K562 (cell line): ENCODE results near the gene RAI1. TPM values are rescaled to one million over a fixed set of nuclear protein-coding genes. Genes with fewer than 3 reads are reported as not detected.

Source experiments
- ATAC-seq: fragments of 200-7000 bp; cut with Tn5 transposase; 3 replicates; pipeline ENCODE4 v1.9.1; 2020; ENCODE audit warnings: moderate library complexity
- BruUV-seq: library from RNA; stranded (reverse); fragments of 400-500 nt; replicated peaks from 2 replicates; lab custom pipeline; 2021; lab: Mats Ljungman, UMichigan
- CTCF ChIA-PET: fragments of 300-600 bp; formaldehyde crosslinking; extraction: SDS; loops from one replicate; lab custom pipeline; 2021; ENCODE audit warnings: low intra/inter-chr PET ratio; lab: Yijun Ruan, JAX
- POLR2A ChIA-PET: fragments of 300-600, 350-650 bp; sonication (Branson Sonifier 250); formaldehyde crosslinking; extraction: SDS; loops from one replicate; lab custom pipeline; 2021; ENCODE audit warnings: antibody characterized with exemption, inconsistent platforms; lab: Yijun Ruan, JAX
- DNase-seq, 4 experiments: peaks; one replicate each; pipeline versions ENCODE4 v3.0.0 to v3.0.0-alpha.2; 2011 to 2018; ENCODE audit warnings: low spot score in 3 of 4, mixed read lengths in 3 of 4; ENCODE audit errors: extremely low read depth in 1 of 4
- FAIRE-seq: peaks from 2 replicates; lab custom pipeline; 2011; peaks lifted over from hg19 to GRCh38; lab: Jason Lieb, UNC
- H2AFZ ChIP-seq: 2 replicates; pipeline ENCODE4 v1.6.0; 2011; ENCODE audit warnings: low read depth, low read length, control low read depth, inconsistent platforms
- H3K27ac ChIP-seq: fragments of 200-600 bp; 3 replicates; pipeline ENCODE4 v1.8.0; 2011; ENCODE audit warnings: low read depth, mild to moderate bottlenecking, control low read depth, inconsistent platforms, low read length, moderate library complexity, mixed read lengths; ENCODE audit errors: extremely low read depth
- H3K27me3 ChIP-seq, 2 experiments: fragments of 300-600 bp in 1 of 2; 2 replicates in 1 of 2; 3 replicates in 1 of 2; pipeline versions ENCODE4 v1.6.0 to v1.8.0; 2011; ENCODE audit warnings: inconsistent platforms in 2 of 2, low read length in 2 of 2, mild to moderate bottlenecking in 1 of 2, mixed read lengths in 1 of 2, moderate library complexity in 1 of 2; ENCODE audit not compliant: control insufficient read depth in 2 of 2, insufficient read depth in 2 of 2
- H3K36me3 ChIP-seq: fragments of 300-600 bp; 3 replicates; pipeline ENCODE4 v1.8.0; 2011; ENCODE audit warnings: mild to moderate bottlenecking, low read length, inconsistent platforms; ENCODE audit not compliant: control insufficient read depth, insufficient read depth
- H3K4me1 ChIP-seq, 2 experiments: fragments of 200-600 bp in 1 of 2; replicated peaks in 1 of 2; 2 replicates in 1 of 2; 3 replicates in 1 of 2; pipeline versions ENCODE4 v1.5.1 to v1.8.0; 2011; ENCODE audit warnings: inconsistent platforms in 2 of 2, low read length in 2 of 2, mild to moderate bottlenecking in 1 of 2, mixed read lengths in 1 of 2, moderate library complexity in 1 of 2; ENCODE audit not compliant: control insufficient read depth in 2 of 2, insufficient read depth in 2 of 2
- H3K4me2 ChIP-seq: 2 replicates; pipeline ENCODE4 v1.6.1; 2011; ENCODE audit warnings: low read length, control low read depth, inconsistent platforms, mixed read lengths; ENCODE audit not compliant: insufficient read depth
- H3K4me3 ChIP-seq: fragments of 200-600 bp; sonication (generic), shearing (Covaris generic); 2 replicates; pipeline ENCODE4 v1.5.1; 2016; ENCODE audit warnings: control low read depth, inconsistent platforms
- H3K79me2 ChIP-seq: fragments of 200-600 bp; 3 replicates; pipeline ENCODE4 v1.8.0; 2011; ENCODE audit warnings: low read length, inconsistent platforms; ENCODE audit not compliant: control insufficient read depth, insufficient read depth
- H3K9ac ChIP-seq, 2 experiments: 2 replicates each; pipeline versions ENCODE4 v1.6.0 to v1.6.1; 2011; ENCODE audit warnings: low read depth in 2 of 2, low read length in 2 of 2, control low read depth in 1 of 2, inconsistent platforms in 1 of 2, mild to moderate bottlenecking in 1 of 2, mixed read lengths in 1 of 2; ENCODE audit not compliant: insufficient read depth in 1 of 2
- H3K9me1 ChIP-seq: one replicate; pipeline ENCODE4 v1.6.0; 2011; ENCODE audit warnings: inconsistent platforms, mild to moderate bottlenecking, low read length, moderate library complexity; ENCODE audit not compliant: control insufficient read depth, insufficient read depth
- H3K9me3 ChIP-seq: replicated peaks from 2 replicates; pipeline ENCODE4 v1.5.1; 2011; ENCODE audit warnings: low read depth, low read length, inconsistent platforms; ENCODE audit not compliant: control insufficient read depth, insufficient read depth
- H4K20me1 ChIP-seq: replicated peaks from 2 replicates; pipeline ENCODE4 v1.6.1; 2011; ENCODE audit warnings: low read length, inconsistent platforms, mixed read lengths; ENCODE audit not compliant: control insufficient read depth, insufficient read depth
- EGR1 ChIP-seq: fragments of 450-650 bp; conservative IDR thresholded peaks from 2 replicates; pipeline ENCODE4 v1.6.1; 2017; ENCODE audit warnings: mild to moderate bottlenecking
- HMG20A ChIP-seq: fragments of 450-650 bp; formaldehyde crosslinking; conservative IDR thresholded peaks from 2 replicates; pipeline ENCODE4 v1.4.0; 2020; ENCODE audit warnings: mild to moderate bottlenecking, mixed read lengths
- POLR2G ChIP-seq: fragments of 200-400 bp; formaldehyde crosslinking; IDR thresholded peaks from 2 replicates; pipeline ENCODE4 v1.6.1; 2017; ENCODE audit warnings: low read depth, mild to moderate bottlenecking, antibody characterized with exemption, low read length, moderate library complexity
- RBFOX2 ChIP-seq: fragments of 200-400 bp; formaldehyde crosslinking; IDR thresholded peaks from 2 replicates; pipeline ENCODE4 v1.6.1; 2017; ENCODE audit warnings: low read depth, mild to moderate bottlenecking, low read length, moderate library complexity
- RBM25 ChIP-seq: fragments of 200-400 bp; formaldehyde crosslinking; IDR thresholded peaks from 2 replicates; pipeline ENCODE4 v1.6.1; 2018; ENCODE audit warnings: low read length, low read depth, moderate library complexity; ENCODE audit not compliant: severe bottlenecking
- RFX5 ChIP-seq: IDR thresholded peaks from 2 replicates; pipeline ENCODE4 v1.6.1; 2011; ENCODE audit warnings: low read depth, mild to moderate bottlenecking, improper control_type of control experiment, low read length
- WGBS: fragments of 100-300 bp; shearing (Covaris generic); methylation state at CpG from one replicate; pipeline ENCODE4 v1.1.6; 2016; ENCODE audit warnings: low coverage, mixed read lengths; ENCODE audit not compliant: insufficient coverage; ENCODE audit errors: missing lambda C conversion rate; 5-methylcytosine and 5-hydroxymethylcytosine counted together
- in situ Hi-C: fragments of 300-500 bp; cut with MboI; formaldehyde crosslinking; loops from 4 replicates; pipeline ENCODE4 v1.15.0; 2018; ENCODE audit warnings: inconsistent platforms, mixed read lengths
- intact Hi-C: fragments of 100-400 bp; cut with micrococcal nuclease; formaldehyde crosslinking; loops from 2 replicates; pipeline ENCODE4 v1.14.2; 2022
- polyA plus RNA-seq, 8 experiments: library from polyadenylated mRNA; depleted of rRNA in 4 of 8; stranded (reverse) in 5 of 8; unstranded in 3 of 8; fragments of >200 nt; fragmentation: Nextera tagmentation in 2 of 8; fragmentation: Illumina TruSeq in 1 of 8; extraction: Ambion mirVana in 2 of 8; extraction: Trizol in 1 of 8; gene quantifications; 2 replicates each; pipeline versions ENCODE4 v1.2.1 to v1.2.3, GENCODE V29; 2011 to 2014; ENCODE audit warnings: inconsistent platforms in 1 of 8, missing spikeins in 1 of 8
- total RNA-seq, 7 experiments: library from RNA; depleted of rRNA in 6 of 7; stranded (reverse); fragments of >200 nt in 6 of 7; fragmentation: Illumina TruSeq in 2 of 7; extraction: Trizol in 2 of 7; gene quantifications; 2 replicates each; pipeline versions ENCODE4 v1.2.1 to v1.2.3, GENCODE V29; 2011 to 2021; ENCODE audit warnings: low replicate concordance in 1 of 7

The RAI1 gene
- total and polyA plus RNA-seq, 9 of the 15 experiments (the other 6 are each of a cell fraction or from before 2014, with no cell fraction given), result 0.68 to 19.9 (median 5.5) TPM

DNA sequence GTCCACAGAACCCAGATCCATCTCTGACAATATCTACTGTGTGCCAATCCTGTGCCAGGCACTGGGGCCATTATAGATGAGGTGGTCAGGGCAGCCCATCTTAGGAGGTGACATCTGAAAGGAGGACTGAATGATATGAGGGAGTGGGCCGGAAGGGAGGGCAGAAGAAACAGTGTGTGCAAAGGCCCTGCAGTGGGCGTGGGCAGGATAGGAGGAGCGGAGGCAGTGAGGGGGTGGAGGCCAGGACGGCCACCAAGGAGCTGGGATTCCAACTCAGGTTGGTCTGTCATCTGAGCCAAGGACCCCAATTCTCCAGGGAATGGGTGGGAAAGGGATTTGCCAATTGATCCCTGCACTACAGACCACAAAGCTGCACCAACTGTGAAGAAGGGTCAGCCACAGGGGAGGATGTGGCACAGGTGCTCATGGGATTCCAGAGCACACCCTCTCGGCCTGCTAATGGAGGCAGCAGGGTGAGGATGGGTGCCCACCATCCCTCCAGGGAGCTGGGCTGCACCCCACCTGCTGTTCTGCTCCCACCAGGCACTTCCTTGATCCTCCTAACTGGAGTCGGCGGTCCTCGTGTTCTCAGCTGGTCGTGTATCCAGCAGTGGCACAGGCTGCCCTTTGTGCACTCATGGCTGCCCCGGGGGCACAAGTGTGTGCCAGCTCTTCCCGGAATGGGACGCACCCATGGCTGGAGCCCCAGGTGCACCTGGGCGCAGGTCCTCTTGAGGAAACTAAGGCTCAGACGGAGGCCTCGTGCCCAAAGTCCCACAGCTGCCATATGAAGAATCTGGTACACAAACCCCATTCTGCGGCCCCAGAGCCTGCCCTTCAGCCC is 145.9 kb downstream of the RAI1 start:
- intact Hi-C loops (loop anchor here (10.0 kb wide), 1 partner anchor 142 kb away; the partner anchor contains the start of gene RAI1), in situ Hi-C loops (no loop called here)
- DNase-seq (no peak), ATAC-seq (no peak)
- 82% methylated on average over 8 of the region's 16 CpGs for WGBS
- peak overlapping the region; percentile 99; the same call in 2 of the 3 replicates for H3K27ac ChIP-seq
- H3K9ac ChIP-seq, result peak overlapping the region in 1 of 2 experiments; percentile 81; a peak in 2 of 4 replicates
- H3K9me3 ChIP-seq, result no peaks in the 10 kb centered on the region
- CTCF ChIA-PET, result no interaction called here
- H4K20me1 ChIP-seq, result peaks cover 31% of the 10 kb centered on the region; the same call in 1 of the 2 replicates
- H3K27me3 ChIP-seq, result no peaks in the 10 kb centered on the region
- H3K4me1 ChIP-seq, result peaks cover 56 to 66% of the 10 kb centered on the region in 2 experiments
- peaks cover 94% of the 10 kb centered on the region for H3K79me2 ChIP-seq
- H3K9me1 ChIP-seq, result no peaks in the 10 kb centered on the region
- no TSS peak for BruUV-seq
- TF ChIP-seq RBM25 (peak; percentile 30), HMG20A (CRISPR knock-in tag) (no peak), RBFOX2 (peak; percentile 22; the same call in 1 of the 2 replicates), EGR1 (peak; percentile 68), POLR2G (peak; percentile 34; the same call in 1 of the 2 replicates), RFX5 (no peak)
- TF ChIP-seq, all 486 proteins: peak for 4
- FAIRE-seq, result peak; percentile 23
- POLR2A ChIA-PET, result interaction anchor here (0.6 to 6.0 kb wide), 7 partner anchors 9 to 47 kb away, joined by 3 to 102 read pairs (median 5); partner anchors contain the start of gene SREBF1
- H3K4me3 ChIP-seq, result no peak overlapping the region
- H2AFZ ChIP-seq, result no peak overlapping the region
- H3K36me3 ChIP-seq, result peaks cover 67% of the 10 kb centered on the region; the same call in 2 of the 3 replicates
- H3K4me2 ChIP-seq, result peak overlapping the region; percentile 37
